Neuronal stem cell (in vitro differentiated cells): ENCODE results near the gene GID8.

Source experiments
- DNase-seq: peaks from one replicate; pipeline ENCODE4 v3.0.0-alpha.2; 2013; ENCODE audit warnings: low spot score
- H2AFZ ChIP-seq: one replicate; pipeline ENCODE4 v1.6.1; 2013; ENCODE audit warnings: mild to moderate bottlenecking, low read length, inconsistent platforms
- H2AK5ac ChIP-seq: 2 replicates; pipeline ENCODE4 v1.6.1; 2013; ENCODE audit warnings: low read depth, mild to moderate bottlenecking, inconsistent platforms, low read length, moderate library complexity, mixed read lengths
- H2BK120ac ChIP-seq: 2 replicates; pipeline ENCODE4 v1.6.1; 2013; ENCODE audit warnings: low read depth, mild to moderate bottlenecking, inconsistent platforms, low read length, moderate library complexity, mixed read lengths
- H2BK12ac ChIP-seq: one replicate; pipeline ENCODE4 v1.6.1; 2013; ENCODE audit warnings: low read length, inconsistent platforms
- H2BK15ac ChIP-seq: 2 replicates; pipeline ENCODE4 v1.6.1; 2013; ENCODE audit warnings: mild to moderate bottlenecking, low read length, inconsistent platforms, mixed read lengths
- H2BK5ac ChIP-seq: one replicate; pipeline ENCODE4 v1.6.1; 2013; ENCODE audit warnings: inconsistent platforms, mild to moderate bottlenecking, low read length, moderate library complexity
- H3K14ac ChIP-seq: one replicate; pipeline ENCODE4 v1.6.1; 2013; ENCODE audit warnings: low read length, inconsistent platforms
- H3K18ac ChIP-seq: 2 replicates; pipeline ENCODE4 v1.6.1; 2013; ENCODE audit warnings: low read length, inconsistent platforms
- H3K23ac ChIP-seq: 2 replicates; pipeline ENCODE4 v1.6.1; 2013; ENCODE audit warnings: low read depth, mild to moderate bottlenecking, mixed read lengths, low read length, inconsistent platforms; ENCODE audit not compliant: poor library complexity
- H3K27ac ChIP-seq: replicated peaks from 3 replicates; pipeline ENCODE4 v1.5.1; 2013; ENCODE audit warnings: low read length, inconsistent platforms
- H3K27me3 ChIP-seq, 3 experiments: 2 replicates each; pipeline ENCODE4 v1.6.1; 2013; ENCODE audit warnings: low read length in 3 of 3, mild to moderate bottlenecking in 2 of 3, inconsistent platforms in 1 of 3, low read depth in 1 of 3, mixed read lengths in 1 of 3, moderate library complexity in 1 of 3; ENCODE audit not compliant: control insufficient read depth in 3 of 3, insufficient read depth in 3 of 3
- H3K36me3 ChIP-seq, 2 donors: replicated peaks in 1 of 2; 2 replicates each; pipeline ENCODE4 v1.6.1; 2013; ENCODE audit warnings: low read length in 2 of 2; ENCODE audit not compliant: control insufficient read depth in 2 of 2, insufficient read depth in 2 of 2
- H3K4ac ChIP-seq: 2 replicates; pipeline ENCODE4 v1.6.1; 2013; ENCODE audit warnings: inconsistent platforms, mild to moderate bottlenecking, low read length, moderate library complexity
- H3K4me1 ChIP-seq, 2 donors: 1 replicate in 1 of 2; 2 replicates in 1 of 2; pipeline ENCODE4 v1.6.1; 2013; ENCODE audit warnings: low read length in 2 of 2, low read depth in 1 of 2; ENCODE audit not compliant: control insufficient read depth in 2 of 2, insufficient read depth in 1 of 2
- H3K4me2 ChIP-seq: one replicate; pipeline ENCODE4 v1.6.1; 2013; ENCODE audit warnings: mild to moderate bottlenecking, low read length, inconsistent platforms; ENCODE audit not compliant: insufficient read depth, poor library complexity, severe bottlenecking
- H3K4me3 ChIP-seq, 2 donors: 2 replicates each; pipeline ENCODE4 v1.5.1; 2013; ENCODE audit warnings: low read length in 2 of 2, mild to moderate bottlenecking in 2 of 2, inconsistent platforms in 1 of 2, moderate library complexity in 1 of 2
- H3K79me1 ChIP-seq: one replicate; pipeline ENCODE4 v1.6.1; 2013; ENCODE audit warnings: low read depth, mild to moderate bottlenecking, inconsistent platforms, low read length, moderate library complexity
- H3K9ac ChIP-seq: one replicate; pipeline ENCODE4 v1.6.1; 2013; ENCODE audit warnings: mild to moderate bottlenecking, low read depth, low read length, inconsistent platforms; ENCODE audit not compliant: poor library complexity
- H3K9me3 ChIP-seq, 2 donors: replicated peaks in 1 of 2; 2 replicates each; pipeline versions ENCODE3 to v1.6.1; 2013; ENCODE audit warnings: low read length in 2 of 2, mild to moderate bottlenecking in 2 of 2, inconsistent platforms in 1 of 2, low read depth in 1 of 2, mixed read lengths in 1 of 2, moderate library complexity in 1 of 2; ENCODE audit not compliant: control insufficient read depth in 2 of 2, insufficient read depth in 1 of 2
- H4K8ac ChIP-seq: one replicate; pipeline ENCODE4 v1.6.1; 2013; ENCODE audit warnings: low read depth, mild to moderate bottlenecking, inconsistent platforms, low read length, moderate library complexity
- H4K91ac ChIP-seq: one replicate; pipeline ENCODE4 v1.6.1; 2013; ENCODE audit warnings: low read length, low read depth, mild to moderate bottlenecking, inconsistent platforms; ENCODE audit not compliant: poor library complexity
- WGBS, 2 donors: extraction: QIAGEN DNeasy Blood & Tissue Kit; methylation state at CpG; one replicate each; pipeline ENCODE4 v1.1.7; 2013; ENCODE audit warnings: missing lambda C conversion rate in 2 of 2, mixed read lengths in 1 of 2; ENCODE audit not compliant: insufficient read length in 2 of 2, insufficient replicate concordance in 1 of 2; ENCODE audit errors: extremely low coverage in 2 of 2; 5-methylcytosine and 5-hydroxymethylcytosine counted together

GID8 gene

DNA sequence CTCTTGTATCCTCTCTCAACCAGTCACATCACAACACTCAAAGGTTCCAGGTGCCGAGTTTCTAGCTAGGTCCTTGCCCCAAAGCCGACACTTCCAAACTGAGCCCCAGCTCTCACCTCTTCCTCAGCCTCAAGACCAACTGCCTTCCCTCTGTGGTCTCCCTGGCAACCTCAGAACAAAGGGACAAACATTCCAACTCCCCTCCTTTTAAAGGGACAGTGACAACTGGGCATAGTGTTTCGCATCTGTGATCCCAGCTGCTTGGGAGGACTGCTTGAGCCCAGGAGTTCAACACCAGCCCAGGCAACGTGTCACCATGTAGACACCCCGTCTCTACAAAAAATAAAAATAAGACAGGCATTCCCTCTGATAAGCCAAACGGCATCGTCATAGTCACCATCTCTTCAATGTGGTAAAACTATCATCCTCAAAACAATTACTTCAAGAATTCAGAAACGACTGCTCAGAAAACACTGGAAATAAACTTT is 22.9 kb upstream of the GID8 start:
- H3K14ac ChIP-seq = no peak overlapping the region
- peaks cover 17 to 51% of the 10 kb centered on the region in 2 donors for H3K4me1 ChIP-seq
- no peak overlapping the region for H3K4me3 ChIP-seq
- H2BK15ac ChIP-seq = no peak overlapping the region
- no peak overlapping the region for H4K91ac ChIP-seq
- H3K9ac ChIP-seq = no peak overlapping the region
- no peak overlapping the region for H3K4ac ChIP-seq
- no peak overlapping the region for H2BK120ac ChIP-seq
- peaks cover 24 to 44% of the 10 kb centered on the region in 2 donors for H3K36me3 ChIP-seq
- no peak overlapping the region for H3K18ac ChIP-seq
- no peak overlapping the region for H4K8ac ChIP-seq
- DNase-seq = peak; percentile 81
- no peaks in the 10 kb centered on the region for H3K27me3 ChIP-seq
- H3K23ac ChIP-seq = no peak overlapping the region
- H2AFZ ChIP-seq = no peak overlapping the region
- peak overlapping the region; percentile 47 for H3K4me2 ChIP-seq
- no CpG with 5 or more reads among the region's 8 CpGs for WGBS, 2 donors
- no peak overlapping the region for H2AK5ac ChIP-seq
- no peak overlapping the region for H2BK12ac ChIP-seq
- H3K79me1 ChIP-seq = peaks cover 11% of the 10 kb centered on the region
- H3K27ac ChIP-seq = no peak overlapping the region
- H2BK5ac ChIP-seq = no peak overlapping the region
- H3K9me3 ChIP-seq = no peaks in the 10 kb centered on the region

DNA sequence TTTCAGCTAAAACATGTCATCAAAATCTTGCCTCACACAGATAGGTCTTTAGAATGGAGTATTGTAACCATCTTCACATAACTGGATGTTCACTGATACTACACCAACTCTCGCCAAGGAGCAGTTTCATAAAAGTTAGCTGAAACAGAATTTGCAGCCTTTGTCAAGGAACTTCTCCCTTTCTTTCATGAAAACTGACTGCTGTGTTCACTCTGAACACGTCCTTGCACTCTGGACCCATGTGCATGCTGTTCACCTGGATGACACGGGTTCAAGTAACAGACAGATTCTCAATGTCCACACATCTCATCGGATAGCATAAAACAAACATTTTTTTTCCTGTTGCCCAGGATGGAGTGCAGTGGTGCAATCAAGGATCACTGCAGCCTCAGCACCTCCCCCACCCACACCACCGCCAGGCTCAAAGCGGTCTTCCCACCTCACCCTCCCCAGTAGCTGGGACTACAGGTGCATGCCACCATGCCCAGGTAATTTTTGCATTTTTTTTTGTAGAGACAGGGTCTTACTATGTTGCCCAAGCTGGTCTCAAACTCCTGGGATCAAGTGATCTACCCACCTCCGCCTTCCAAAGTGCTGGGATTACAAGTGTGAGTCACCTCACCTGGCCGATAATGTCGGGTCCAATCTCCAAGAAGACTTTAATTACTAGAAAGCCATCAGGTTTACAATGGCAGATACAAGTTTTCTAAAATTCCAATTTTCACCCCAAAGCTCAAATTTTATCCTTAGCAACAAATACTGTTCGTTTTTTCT is 21.1 kb upstream of the GID8 start:
- Histone ChIP-seq H2BK15ac (no peak overlapping the region), H4K91ac (no peak overlapping the region), H3K4me2 (no peak overlapping the region), H3K9me3 (no peaks in the 10 kb centered on the region), H3K79me1 (peaks cover 5% of the 10 kb centered on the region), H3K27ac (peak overlapping the region; percentile 21), H3K4me3 (no peak overlapping the region), H3K27me3 (no peaks in the 10 kb centered on the region), H2AFZ (no peak overlapping the region), H3K36me3 (peaks cover 7 to 30% of the 10 kb centered on the region in 2 donors), H3K9ac (no peak overlapping the region), H3K18ac (no peak overlapping the region), H2BK5ac (no peak overlapping the region), H2BK12ac (no peak overlapping the region), H2AK5ac (no peak overlapping the region), H4K8ac (no peak overlapping the region), H3K23ac (no peak overlapping the region), H2BK120ac (no peak overlapping the region), H3K4ac (no peak overlapping the region), H3K14ac (no peak overlapping the region), H3K4me1 (peaks cover 19 to 62% of the 10 kb centered on the region in 2 donors)
- DNase-seq = no peak
- no CpG with 5 or more reads among the region's 10 CpGs for WGBS, 2 donors

DNA sequence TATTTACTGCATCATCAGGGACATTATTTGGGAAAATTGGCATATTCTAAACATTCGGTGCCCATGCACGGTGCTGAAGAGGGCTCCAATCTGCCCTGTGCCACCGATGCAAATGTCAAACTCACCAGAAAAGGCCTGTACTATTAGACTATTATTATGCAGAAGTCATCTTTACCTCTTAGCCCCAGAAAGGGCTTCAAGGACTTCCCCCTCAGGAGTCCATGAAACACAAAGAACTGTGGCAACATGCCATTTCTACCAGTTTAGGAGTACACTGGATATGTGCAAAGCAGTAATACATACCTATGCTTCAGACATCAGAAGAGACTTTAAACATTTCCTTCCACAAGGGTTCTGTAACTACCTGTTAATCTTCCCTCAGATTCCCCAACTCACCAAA is 20.2 kb upstream of the GID8 start:
- H2BK120ac ChIP-seq = no peak overlapping the region

DNA sequence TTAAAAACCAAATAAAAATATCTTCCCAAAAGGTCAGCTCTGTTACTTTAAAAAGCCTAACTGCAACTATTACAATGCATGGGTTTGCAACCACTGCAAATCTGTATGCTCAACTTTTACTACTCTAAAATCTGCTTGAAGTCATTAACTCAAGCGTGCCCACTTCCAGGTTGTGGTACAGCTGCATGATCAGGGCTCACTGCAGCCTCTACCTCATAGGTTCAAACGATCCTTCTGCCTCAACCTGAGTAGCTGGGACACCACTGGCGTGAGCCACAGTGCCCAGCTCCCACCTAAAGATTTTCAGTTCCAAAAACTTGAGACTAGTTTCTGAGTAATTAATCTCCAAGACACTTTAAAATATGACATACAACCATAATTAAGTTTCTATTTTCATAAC is 19.8 kb upstream of the GID8 start:
- no peak overlapping the region for H3K9ac ChIP-seq
- H2BK12ac ChIP-seq = no peak overlapping the region
- WGBS, 2 donors = no CpG with 5 or more reads among the region's 3 CpGs
- no peaks in the 10 kb centered on the region for H3K9me3 ChIP-seq
- H3K27me3 ChIP-seq = no peaks in the 10 kb centered on the region
- H2AFZ ChIP-seq = no peak overlapping the region
- no peak overlapping the region for H4K91ac ChIP-seq
- H3K36me3 ChIP-seq = peaks cover 3 to 18% of the 10 kb centered on the region in 2 donors
- peaks cover 19 to 63% of the 10 kb centered on the region in 2 donors for H3K4me1 ChIP-seq
- no peak overlapping the region for H2BK5ac ChIP-seq
- no peak overlapping the region for H3K23ac ChIP-seq
- no peak overlapping the region for H2BK120ac ChIP-seq
- H2AK5ac ChIP-seq = no peak overlapping the region
- no peak for DNase-seq
- H3K79me1 ChIP-seq = peaks cover under 1% of the 10 kb centered on the region
- no peak overlapping the region for H3K4ac ChIP-seq
- no peak overlapping the region for H2BK15ac ChIP-seq
- no peak overlapping the region for H3K27ac ChIP-seq
- H4K8ac ChIP-seq = no peak overlapping the region
- no peak overlapping the region for H3K18ac ChIP-seq
- H3K14ac ChIP-seq = no peak overlapping the region
- no peak overlapping the region for H3K4me2 ChIP-seq
- no peak overlapping the region for H3K4me3 ChIP-seq

More for the DNA sequence above, 20.2 kb upstream of the GID8 start:
- Histone ChIP-seq H3K4me2 (no peak overlapping the region), H3K27me3 (no peaks in the 10 kb centered on the region), H3K79me1 (peaks cover 2% of the 10 kb centered on the region), H3K9me3 (no peaks in the 10 kb centered on the region), H2AK5ac (no peak overlapping the region), H4K91ac (no peak overlapping the region), H2BK12ac (no peak overlapping the region), H2AFZ (no peak overlapping the region), H3K4ac (no peak overlapping the region), H3K4me1 (peaks cover 19 to 63% of the 10 kb centered on the region in 2 donors), H4K8ac (no peak overlapping the region), H3K9ac (no peak overlapping the region), H2BK15ac (no peak overlapping the region), H3K27ac (no peak overlapping the region), H3K14ac (no peak overlapping the region), H3K23ac (no peak overlapping the region), H3K18ac (no peak overlapping the region), H2BK5ac (no peak overlapping the region), H3K4me3 (no peak overlapping the region), H3K36me3 (peaks cover 5 to 22% of the 10 kb centered on the region in 2 donors)
- no CpG with 5 or more reads among the region's 3 CpGs for WGBS, 2 donors
- DNase-seq = no peak
